ENCODE results near the gene CCN5. TPM values are rescaled to one million over a fixed set of nuclear protein-coding genes. Genes with fewer than 3 reads are reported as not detected.

Gene CCN5
- total and polyA plus RNA-seq, 5 donors = 85.2 to 292 (median 99.6) TPM

- ATAC-seq = no peak
- Histone ChIP-seq H3K9me3 (ENCODE audit: control insufficient read depth, low read length) (no peaks in the 10 kb centered on the region), H3K4me1 (ENCODE audit: control insufficient read depth, insufficient read depth, low read length) (peaks cover 8% of the 10 kb centered on the region), H3K27ac (ENCODE audit: low read length) (no peak overlapping the region), H3K4me3 (ENCODE audit: low read length) (no peak overlapping the region), H3K27me3 (ENCODE audit: control insufficient read depth, insufficient read depth) (no peaks in the 10 kb centered on the region)
- intact Hi-C loops (cut with DNase I) = no loop called here
- no peak for DNase-seq
- WGBS = 86% methylated on average over 11 of the region's 11 CpGs
Observed at GRCh38 chr20:44727039-44727438, 11.9 kb downstream of the CCN5 start.

GRCh38 chr20:44727651-44728050 is 12.5 kb downstream of the CCN5 start:
- H3K27me3 ChIP-seq (ENCODE audit: control insufficient read depth, insufficient read depth) = no peaks in the 10 kb centered on the region
- DNase-seq (no peak), ATAC-seq (no peak)
- intact Hi-C loops (cut with DNase I) = no loop called here
- WGBS = 88% methylated on average over 2 of the region's 2 CpGs
- H3K4me1 ChIP-seq (ENCODE audit: control insufficient read depth, insufficient read depth, low read length) = peaks cover 8% of the 10 kb centered on the region
- H3K9me3 ChIP-seq (ENCODE audit: control insufficient read depth, low read length) = no peaks in the 10 kb centered on the region
- no peak overlapping the region for H3K27ac ChIP-seq (ENCODE audit: low read length)
- H3K4me3 ChIP-seq (ENCODE audit: low read length) = no peak overlapping the region

- 22% methylated on average over 9 of the region's 9 CpGs for WGBS
- H3K4me1 ChIP-seq (ENCODE audit: control insufficient read depth, insufficient read depth, low read length) = peaks cover 7% of the 10 kb centered on the region
- DNase-seq = peak; percentile 72 to 87 (median 83)
- H3K4me3 ChIP-seq (ENCODE audit: low read length) = no peak overlapping the region
- intact Hi-C loops (cut with DNase I) = no loop called here
- H3K27ac ChIP-seq (ENCODE audit: low read length) = peak overlapping the region; percentile 88
- H3K27me3 ChIP-seq (ENCODE audit: control insufficient read depth, insufficient read depth) = no peaks in the 10 kb centered on the region
- H3K9me3 ChIP-seq (ENCODE audit: control insufficient read depth, low read length) = no peaks in the 10 kb centered on the region
- peak; percentile 85 to 86 for ATAC-seq
Observed at GRCh38 chr20:44728801-44729443, 13.8 kb downstream of the CCN5 start.

- Histone ChIP-seq H3K4me3 (ENCODE audit: low read length) (no peak overlapping the region), H3K4me1 (ENCODE audit: control insufficient read depth, insufficient read depth, low read length) (peaks cover 7% of the 10 kb centered on the region), H3K9me3 (ENCODE audit: control insufficient read depth, low read length) (no peaks in the 10 kb centered on the region), H3K27me3 (ENCODE audit: control insufficient read depth, insufficient read depth) (no peaks in the 10 kb centered on the region), H3K27ac (ENCODE audit: low read length) (peak overlapping the region; percentile 54)
- WGBS = 80% methylated on average over 2 of the region's 2 CpGs
- DNase-seq = no peak
- intact Hi-C loops (cut with DNase I) = loop anchor here in 1 of 4 donors (10.0 kb wide), 2 partner anchors 346 to 516 kb away; partner anchors contain the start of gene OSER1
- no peak for ATAC-seq
Observed at GRCh38 chr20:44730441-44730840, 15.3 kb downstream of the CCN5 start.

- WGBS = 61% methylated on average over 8 of the region's 8 CpGs
- no peaks in the 10 kb centered on the region for H3K27me3 ChIP-seq (ENCODE audit: control insufficient read depth, insufficient read depth)
- H3K27ac ChIP-seq (ENCODE audit: low read length) = peak overlapping the region; percentile 82
- intact Hi-C loops (cut with DNase I) = loop anchor here in 3 of 4 donors (2.0 to 10.0 kb wide), 3 partner anchors 47 to 517 kb away; partner anchors contain the start of gene OSER1 (in 1 of the 3)
- H3K9me3 ChIP-seq (ENCODE audit: control insufficient read depth, low read length) = no peaks in the 10 kb centered on the region
- H3K4me1 ChIP-seq (ENCODE audit: control insufficient read depth, insufficient read depth, low read length) = peaks cover 7% of the 10 kb centered on the region
- H3K4me3 ChIP-seq (ENCODE audit: low read length) = no peak overlapping the region
- peak in 1 of 3 donors; percentile 52 for DNase-seq
- peak in 1 of 2 donors; percentile 3 for ATAC-seq
Observed at GRCh38 chr20:44731657-44732056, 16.5 kb downstream of the CCN5 start.

GRCh38 chr20:44732327-44732726 is 17.2 kb downstream of the CCN5 start:
- DNase-seq = no peak
- Histone ChIP-seq H3K9me3 (ENCODE audit: control insufficient read depth, low read length) (no peaks in the 10 kb centered on the region), H3K4me3 (ENCODE audit: low read length) (no peak overlapping the region), H3K4me1 (ENCODE audit: control insufficient read depth, insufficient read depth, low read length) (peaks cover 7% of the 10 kb centered on the region), H3K27ac (ENCODE audit: low read length) (no peak overlapping the region), H3K27me3 (ENCODE audit: control insufficient read depth, insufficient read depth) (no peaks in the 10 kb centered on the region)
- 66% methylated on average over 6 of the region's 6 CpGs for WGBS
- no peak for ATAC-seq
- intact Hi-C loops (cut with DNase I) = loop anchor here in 3 of 4 donors (2.0 to 10.0 kb wide), 3 partner anchors 48 to 518 kb away; partner anchors contain the start of gene OSER1 (in 1 of the 3)

- WGBS = 23% methylated on average over 7 of the region's 7 CpGs
- intact Hi-C loops (cut with DNase I) = loop anchor here (1.0 to 10.0 kb wide), 4 partner anchors 48 to 519 kb away; partner anchors contain the start of gene OSER1 (in 1 of the 4)
- Histone ChIP-seq H3K4me1 (ENCODE audit: control insufficient read depth, insufficient read depth, low read length) (peaks cover 7% of the 10 kb centered on the region), H3K27me3 (ENCODE audit: control insufficient read depth, insufficient read depth) (no peaks in the 10 kb centered on the region), H3K27ac (ENCODE audit: low read length) (peak overlapping the region; percentile 5), H3K9me3 (ENCODE audit: control insufficient read depth, low read length) (no peaks in the 10 kb centered on the region), H3K4me3 (ENCODE audit: low read length) (no peak overlapping the region)
- ATAC-seq (peak; percentile 37 to 49), DNase-seq (peak; percentile 72 to 89 (median 86))
Observed at GRCh38 chr20:44733341-44734069, 18.3 kb downstream of the CCN5 start.

GRCh38 chr20:44734938-44735337 is 19.8 kb downstream of the CCN5 start:
- Histone ChIP-seq H3K27me3 (ENCODE audit: control insufficient read depth, insufficient read depth) (no peaks in the 10 kb centered on the region), H3K4me3 (ENCODE audit: low read length) (no peak overlapping the region), H3K4me1 (ENCODE audit: control insufficient read depth, insufficient read depth, low read length) (peaks cover 2% of the 10 kb centered on the region), H3K27ac (ENCODE audit: low read length) (no peak overlapping the region), H3K9me3 (ENCODE audit: control insufficient read depth, low read length) (no peaks in the 10 kb centered on the region)
- 56% methylated on average over 3 of the region's 3 CpGs for WGBS
- DNase-seq (peak in 1 of 3 donors; percentile 16), ATAC-seq (no peak)
- intact Hi-C loops (cut with DNase I) = loop anchor here in 1 of 4 donors (10.0 kb wide), 2 partner anchors 350 to 520 kb away; partner anchors contain the start of gene OSER1

- Histone ChIP-seq H3K4me1 (ENCODE audit: control insufficient read depth, insufficient read depth, low read length) (no peaks in the 10 kb centered on the region), H3K9me3 (ENCODE audit: control insufficient read depth, low read length) (no peaks in the 10 kb centered on the region), H3K4me3 (ENCODE audit: low read length) (no peak overlapping the region), H3K27ac (ENCODE audit: low read length) (peak overlapping the region; percentile 53), H3K27me3 (ENCODE audit: control insufficient read depth, insufficient read depth) (no peaks in the 10 kb centered on the region)
- 88% methylated on average over 4 of the region's 4 CpGs for WGBS
- intact Hi-C loops (cut with DNase I) = loop anchor here in 1 of 4 donors (10.0 kb wide), 2 partner anchors 351 to 521 kb away; partner anchors contain the start of gene OSER1
- DNase-seq (no peak), ATAC-seq (no peak)
Observed at GRCh38 chr20:44735816-44736169, 20.6 kb downstream of the CCN5 start.

GRCh38 chr20:44736170-44737021 is 21.2 kb downstream of the CCN5 start:
- peak overlapping the region; percentile 53 for H3K27ac ChIP-seq (ENCODE audit: low read length)
- ATAC-seq (peak; percentile 79 to 82), DNase-seq (peak in 2 of 3 donors; percentile 62 to 81)
- intact Hi-C loops (cut with DNase I) = loop anchor here in 1 of 4 donors (10.0 kb wide), 2 partner anchors 352 to 522 kb away; partner anchors contain the start of gene OSER1
- no peaks in the 10 kb centered on the region for H3K9me3 ChIP-seq (ENCODE audit: control insufficient read depth, low read length)
- no peaks in the 10 kb centered on the region for H3K4me1 ChIP-seq (ENCODE audit: control insufficient read depth, insufficient read depth, low read length)
- H3K27me3 ChIP-seq (ENCODE audit: control insufficient read depth, insufficient read depth) = no peaks in the 10 kb centered on the region
- WGBS = 36% methylated on average over 6 of the region's 6 CpGs
- H3K4me3 ChIP-seq (ENCODE audit: low read length) = no peak overlapping the region
